GM23338 (cell line): Measurements from ENCODE around the gene THAP5. TPM values are rescaled to one million over a fixed set of nuclear protein-coding genes. Genes with fewer than 3 reads are reported as not detected.

ENCODE experiments used
- ATAC-seq: fragments of 200-7000 bp; cut with Tn5 transposase; 3 replicates; pipeline ENCODE4 v1.9.1; 2020
- DNase-seq: peaks from one replicate; pipeline ENCODE4 v3.0.0-alpha.2; 2015; ENCODE audit warnings: low spot score
- H2AFZ ChIP-seq: fragments of 200-600 bp; sonication (generic); 2 replicates; pipeline ENCODE4 v1.8.0; 2016; ENCODE audit warnings: antibody characterized with exemption, mild to moderate bottlenecking, moderate library complexity
- H3F3A ChIP-seq: fragments of 200-600 bp; sonication (generic); replicated peaks from 2 replicates; pipeline ENCODE4 v1.8.0; 2017; ENCODE audit warnings: antibody characterized with exemption, mixed run types, low read depth
- H3K27ac ChIP-seq: fragments of 200-600 bp; sonication (generic); 2 replicates; pipeline ENCODE4 v1.6.1; 2016; ENCODE audit warnings: low read depth
- H3K27me3 ChIP-seq: fragments of 200-600 bp; sonication (generic); 2 replicates; pipeline ENCODE4 v1.8.0; 2016; ENCODE audit warnings: mild to moderate bottlenecking, mixed run types, moderate library complexity; ENCODE audit not compliant: insufficient read depth
- H3K36me3 ChIP-seq: fragments of 200-600 bp; sonication (generic); 2 replicates; pipeline ENCODE4 v1.8.0; 2016; ENCODE audit warnings: mild to moderate bottlenecking; ENCODE audit not compliant: insufficient read depth
- H3K4me1 ChIP-seq: fragments of 200-600 bp; sonication (generic); 2 replicates; pipeline ENCODE4 v1.8.0; 2016; ENCODE audit warnings: mild to moderate bottlenecking, moderate library complexity; ENCODE audit not compliant: insufficient read depth
- H3K4me2 ChIP-seq: fragments of 200-600 bp; sonication (generic); 2 replicates; pipeline ENCODE4 v1.7.1; 2017; ENCODE audit warnings: mixed run types
- H3K4me3 ChIP-seq: fragments of 200-600 bp; sonication (generic); 2 replicates; pipeline ENCODE4 v1.6.1; 2016; ENCODE audit warnings: mixed run types
- H3K79me2 ChIP-seq: fragments of 200-600 bp; sonication (generic); replicated peaks from 2 replicates; pipeline ENCODE4 v1.8.0; 2017; ENCODE audit warnings: mild to moderate bottlenecking; ENCODE audit not compliant: insufficient read depth
- H3K9me2 ChIP-seq: fragments of 200-600 bp; sonication (generic); 2 replicates; pipeline ENCODE4 v1.8.0; 2017; ENCODE audit not compliant: insufficient read depth
- H4K20me1 ChIP-seq: fragments of 200-600 bp; sonication (generic); replicated peaks from 2 replicates; pipeline ENCODE4 v1.8.0; 2017; ENCODE audit warnings: mild to moderate bottlenecking; ENCODE audit not compliant: insufficient read depth
- H3K27ac Mint-ChIP-seq: 2 replicates; pipeline ENCODE4 v1.8.0; 2020; ENCODE audit warnings: inconsistent platforms, mild to moderate bottlenecking, moderate library complexity, mixed read lengths
- H3K27me3 Mint-ChIP-seq: 3 replicates; pipeline ENCODE4 v1.8.0; 2022; ENCODE audit warnings: low read depth, mild to moderate bottlenecking, moderate library complexity, mixed read lengths, inconsistent platforms; ENCODE audit not compliant: insufficient read depth, poor library complexity
- H3K36me3 Mint-ChIP-seq: 3 replicates; pipeline ENCODE4 v1.8.0; 2021; ENCODE audit warnings: low read depth, mild to moderate bottlenecking, inconsistent platforms, moderate library complexity, mixed read lengths
- H3K4me1 Mint-ChIP-seq: 3 replicates; pipeline ENCODE4 v1.8.0; 2020; ENCODE audit warnings: mild to moderate bottlenecking, inconsistent platforms, mixed read lengths
- H3K4me3 Mint-ChIP-seq: 3 replicates; pipeline ENCODE4 v1.8.0; 2021; ENCODE audit warnings: moderate library complexity, mild to moderate bottlenecking, inconsistent platforms, mixed read lengths
- H3K9me3 Mint-ChIP-seq: 3 replicates; pipeline ENCODE4 v1.8.0; 2020; ENCODE audit warnings: moderate library complexity, mild to moderate bottlenecking, inconsistent platforms, mixed read lengths
- CREB1 ChIP-seq: fragments of 250-450 bp; sonication (Bioruptor Pico); IDR thresholded peaks from 2 replicates; pipeline ENCODE4 v1.5.0; 2020; ENCODE audit warnings: low read depth, mild to moderate bottlenecking, moderate library complexity
- CTCF ChIP-seq, 2 experiments: fragments of 200-600 bp in 1 of 2; sonication (generic) in 1 of 2; conservative IDR thresholded peaks; 2 replicates each; pipeline versions ENCODE4 v1.5.1 to v1.6.1; 2016 to 2017; ENCODE audit warnings: antibody characterized with exemption in 2 of 2, low read depth in 2 of 2, mild to moderate bottlenecking in 2 of 2, moderate library complexity in 1 of 2
- ETS1 ChIP-seq: IDR thresholded peaks from 2 replicates; pipeline ENCODE4 v1.6.1; 2016; ENCODE audit warnings: antibody characterized with exemption
- EZH2 ChIP-seq: fragments of 200-600 bp; sonication (generic); IDR thresholded peaks from one replicate; pipeline ENCODE4 v1.8.0; 2017; ENCODE audit warnings: antibody characterized with exemption, mild to moderate bottlenecking, low read depth; ENCODE audit not compliant: unreplicated experiment
- EZH2phosphoT487 ChIP-seq: fragments of 200-600 bp; sonication (generic); IDR thresholded peaks from one replicate; pipeline ENCODE4 v1.8.1; 2018; ENCODE audit warnings: antibody characterized with exemption; ENCODE audit not compliant: unreplicated experiment
- STAT1 ChIP-seq: IDR thresholded peaks from one replicate; pipeline ENCODE4 v1.6.1; 2016; ENCODE audit warnings: antibody characterized with exemption; ENCODE audit not compliant: unreplicated experiment
- ZNF462 ChIP-seq: fragments of 250-450 bp; sonication (Bioruptor Pico); IDR thresholded peaks from 2 replicates; pipeline ENCODE4 v1.5.0; 2020; ENCODE audit warnings: mild to moderate bottlenecking, moderate library complexity
- polyA plus RNA-seq: library from polyadenylated mRNA; unstranded; fragments of >200 nt; fragmentation: Nextera tagmentation; extraction: Ambion mirVana; gene quantifications from 2 replicates; pipeline ENCODE4 v1.2.1, GENCODE V29; 2016
- total RNA-seq: library from RNA; depleted of rRNA; stranded (reverse); fragments of >200 nt; shearing (Covaris generic); gene quantifications from 2 replicates; pipeline ENCODE4 v1.2.3, GENCODE V29; 2014

Gene THAP5
- total and polyA plus RNA-seq, 2 experiments from 2014 or later: 18.2 to 32.3 TPM

GRCh38 chr7:108585843-108586242 lies 16.3 kb upstream of the THAP5 start (continued):
- no peak for TF ChIP-seq ZNF462
- TF ChIP-seq CTCF (conservative IDR thresholded peaks at IDR 0.05; ENCODE audit: low read depth in 2 of 2): no peak

GRCh38 chr7:108584211-108584610 lies 14.7 kb upstream of the THAP5 start:
- H3K9me2 ChIP-seq: no peaks in the 10 kb centered on the region
- ATAC-seq (no peak), DNase-seq (no peak)
- Mint-ChIP-seq H3K27ac (no peak overlapping the region), H3K9me3 (peaks cover 18% of the 10 kb centered on the region), H3K36me3 (peaks cover 20% of the 10 kb centered on the region), H3K4me3 (no peak overlapping the region), H3K27me3 (peaks cover 4% of the 10 kb centered on the region), H3K4me1 (peaks cover 20% of the 10 kb centered on the region)
- peaks cover 4% of the 10 kb centered on the region; the same call in 1 of the 2 replicates for H3K4me1 ChIP-seq
- no peak overlapping the region for H3K4me2 ChIP-seq
- no peaks in the 10 kb centered on the region for H3K79me2 ChIP-seq
- H3F3A ChIP-seq: no peaks in the 10 kb centered on the region
- H2AFZ ChIP-seq: no peak overlapping the region
- no peaks in the 10 kb centered on the region for H4K20me1 ChIP-seq
- H3K27me3 ChIP-seq: no peaks in the 10 kb centered on the region
- no peak overlapping the region for H3K4me3 ChIP-seq
- H3K27ac ChIP-seq: no peak overlapping the region
- no peaks in the 10 kb centered on the region; the same call in 1 of the 2 replicates for H3K36me3 ChIP-seq
- no peak for TF ChIP-seq STAT1
- TF ChIP-seq EZH2: no peak
- TF ChIP-seq EZH2phosphoT487: no peak
- no peak for TF ChIP-seq ETS1
- no peak for TF ChIP-seq ZNF462
- no peak for TF ChIP-seq CREB1
